ENCODE results near the gene DYNC2I2.

DNA sequence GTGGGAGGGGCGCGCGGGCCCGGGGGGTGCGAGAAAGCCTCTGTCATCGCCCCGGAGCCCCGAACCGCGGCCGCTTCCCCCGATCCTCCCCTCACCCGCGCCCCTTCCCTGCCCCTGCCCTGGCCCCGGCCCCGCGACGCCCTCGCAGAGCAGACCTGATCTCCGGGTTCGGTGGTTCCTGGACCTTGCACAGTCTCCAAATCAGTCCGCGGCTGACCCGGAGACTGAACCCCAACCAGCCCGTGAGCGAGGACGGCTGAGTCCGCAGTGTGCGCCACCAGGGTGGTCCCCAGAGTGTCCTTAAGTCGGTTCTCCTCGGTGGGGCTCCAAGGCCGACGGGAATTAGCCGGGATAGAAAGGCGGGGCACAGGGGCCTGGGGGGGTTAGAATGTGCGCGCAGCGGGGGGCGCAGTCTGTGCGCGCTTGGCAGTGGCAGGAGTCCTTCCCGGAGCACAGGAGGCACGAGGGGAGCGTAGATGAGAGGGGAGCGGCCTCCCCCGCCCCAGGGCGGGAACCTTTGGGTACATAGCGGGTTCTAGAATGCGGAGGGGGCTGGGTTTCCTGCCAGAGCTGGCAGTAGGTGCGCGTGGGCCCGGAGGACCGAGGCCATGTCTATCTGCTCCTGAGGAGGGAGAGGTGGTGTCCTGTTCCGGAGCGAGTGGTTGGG is 46.4 kb upstream of the DYNC2I2 start:
- TF ChIP-seq, protein P1, sequence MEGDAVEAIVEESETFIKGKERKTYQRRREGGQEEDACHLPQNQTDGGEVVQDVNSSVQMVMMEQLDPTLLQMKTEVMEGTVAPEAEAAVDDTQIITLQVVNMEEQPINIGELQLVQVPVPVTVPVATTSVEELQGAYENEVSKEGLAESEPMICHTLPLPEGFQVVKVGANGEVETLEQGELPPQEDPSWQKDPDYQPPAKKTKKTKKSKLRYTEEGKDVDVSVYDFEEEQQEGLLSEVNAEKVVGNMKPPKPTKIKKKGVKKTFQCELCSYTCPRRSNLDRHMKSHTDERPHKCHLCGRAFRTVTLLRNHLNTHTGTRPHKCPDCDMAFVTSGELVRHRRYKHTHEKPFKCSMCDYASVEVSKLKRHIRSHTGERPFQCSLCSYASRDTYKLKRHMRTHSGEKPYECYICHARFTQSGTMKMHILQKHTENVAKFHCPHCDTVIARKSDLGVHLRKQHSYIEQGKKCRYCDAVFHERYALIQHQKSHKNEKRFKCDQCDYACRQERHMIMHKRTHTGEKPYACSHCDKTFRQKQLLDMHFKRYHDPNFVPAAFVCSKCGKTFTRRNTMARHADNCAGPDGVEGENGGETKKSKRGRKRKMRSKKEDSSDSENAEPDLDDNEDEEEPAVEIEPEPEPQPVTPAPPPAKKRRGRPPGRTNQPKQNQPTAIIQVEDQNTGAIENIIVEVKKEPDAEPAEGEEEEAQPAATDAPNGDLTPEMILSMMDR (IDR thresholded peaks at IDR 0.05), result no peak
- no peak for TF ChIP-seq POLR2A (IDR thresholded peaks at IDR 0.05)

Measured in uterus (tissue), 2 donors.